K562 (cell line): Measurements from ENCODE around the gene SH3RF1. TPM values are rescaled to one million over a fixed set of nuclear protein-coding genes. Genes with fewer than 3 reads are reported as not detected.

Experiments used
- ATAC-seq: fragments of 200-7000 bp; cut with Tn5 transposase; 3 replicates; pipeline ENCODE4 v1.9.1; 2020; ENCODE audit warnings: moderate library complexity
- BruUV-seq: library from RNA; stranded (reverse); fragments of 400-500 nt; replicated peaks from 2 replicates; lab custom pipeline; 2021; lab: Mats Ljungman, UMichigan
- CTCF ChIA-PET: fragments of 300-600 bp; formaldehyde crosslinking; extraction: SDS; loops from one replicate; lab custom pipeline; 2021; ENCODE audit warnings: low intra/inter-chr PET ratio; lab: Yijun Ruan, JAX
- POLR2A ChIA-PET: fragments of 300-600, 350-650 bp; sonication (Branson Sonifier 250); formaldehyde crosslinking; extraction: SDS; loops from one replicate; lab custom pipeline; 2021; ENCODE audit warnings: antibody characterized with exemption, inconsistent platforms; lab: Yijun Ruan, JAX
- DNase-seq, 4 experiments: peaks; one replicate each; pipeline versions ENCODE4 v3.0.0 to v3.0.0-alpha.2; 2011 to 2018; ENCODE audit warnings: low spot score in 3 of 4, mixed read lengths in 3 of 4; ENCODE audit errors: extremely low read depth in 1 of 4
- FAIRE-seq: peaks from 2 replicates; lab custom pipeline; 2011; peaks lifted over from hg19 to GRCh38; lab: Jason Lieb, UNC
- H2AFZ ChIP-seq: 2 replicates; pipeline ENCODE4 v1.6.0; 2011; ENCODE audit warnings: low read depth, low read length, control low read depth, inconsistent platforms
- H3K27ac ChIP-seq: fragments of 200-600 bp; 3 replicates; pipeline ENCODE4 v1.8.0; 2011; ENCODE audit warnings: low read depth, mild to moderate bottlenecking, control low read depth, inconsistent platforms, low read length, moderate library complexity, mixed read lengths; ENCODE audit errors: extremely low read depth
- H3K27me3 ChIP-seq, 2 experiments: fragments of 300-600 bp in 1 of 2; 2 replicates in 1 of 2; 3 replicates in 1 of 2; pipeline versions ENCODE4 v1.6.0 to v1.8.0; 2011; ENCODE audit warnings: inconsistent platforms in 2 of 2, low read length in 2 of 2, mild to moderate bottlenecking in 1 of 2, mixed read lengths in 1 of 2, moderate library complexity in 1 of 2; ENCODE audit not compliant: control insufficient read depth in 2 of 2, insufficient read depth in 2 of 2
- H3K36me3 ChIP-seq: fragments of 300-600 bp; 3 replicates; pipeline ENCODE4 v1.8.0; 2011; ENCODE audit warnings: mild to moderate bottlenecking, low read length, inconsistent platforms; ENCODE audit not compliant: control insufficient read depth, insufficient read depth
- H3K4me1 ChIP-seq, 2 experiments: fragments of 200-600 bp in 1 of 2; replicated peaks in 1 of 2; 2 replicates in 1 of 2; 3 replicates in 1 of 2; pipeline versions ENCODE4 v1.5.1 to v1.8.0; 2011; ENCODE audit warnings: inconsistent platforms in 2 of 2, low read length in 2 of 2, mild to moderate bottlenecking in 1 of 2, mixed read lengths in 1 of 2, moderate library complexity in 1 of 2; ENCODE audit not compliant: control insufficient read depth in 2 of 2, insufficient read depth in 2 of 2
- H3K4me2 ChIP-seq: 2 replicates; pipeline ENCODE4 v1.6.1; 2011; ENCODE audit warnings: low read length, control low read depth, inconsistent platforms, mixed read lengths; ENCODE audit not compliant: insufficient read depth
- H3K4me3 ChIP-seq: fragments of 200-600 bp; sonication (generic), shearing (Covaris generic); 2 replicates; pipeline ENCODE4 v1.5.1; 2016; ENCODE audit warnings: control low read depth, inconsistent platforms
- H3K79me2 ChIP-seq: fragments of 200-600 bp; 3 replicates; pipeline ENCODE4 v1.8.0; 2011; ENCODE audit warnings: low read length, inconsistent platforms; ENCODE audit not compliant: control insufficient read depth, insufficient read depth
- H3K9ac ChIP-seq, 2 experiments: 2 replicates each; pipeline versions ENCODE4 v1.6.0 to v1.6.1; 2011; ENCODE audit warnings: low read depth in 2 of 2, low read length in 2 of 2, control low read depth in 1 of 2, inconsistent platforms in 1 of 2, mild to moderate bottlenecking in 1 of 2, mixed read lengths in 1 of 2; ENCODE audit not compliant: insufficient read depth in 1 of 2
- H3K9me1 ChIP-seq: one replicate; pipeline ENCODE4 v1.6.0; 2011; ENCODE audit warnings: inconsistent platforms, mild to moderate bottlenecking, low read length, moderate library complexity; ENCODE audit not compliant: control insufficient read depth, insufficient read depth
- H3K9me3 ChIP-seq: replicated peaks from 2 replicates; pipeline ENCODE4 v1.5.1; 2011; ENCODE audit warnings: low read depth, low read length, inconsistent platforms; ENCODE audit not compliant: control insufficient read depth, insufficient read depth
- H4K20me1 ChIP-seq: replicated peaks from 2 replicates; pipeline ENCODE4 v1.6.1; 2011; ENCODE audit warnings: low read length, inconsistent platforms, mixed read lengths; ENCODE audit not compliant: control insufficient read depth, insufficient read depth
- TFAM ChIP-seq: fragments of 250-450 bp; sonication (Bioruptor Pico); conservative IDR thresholded peaks from 2 replicates; pipeline ENCODE4 v1.5.0; 2021; ENCODE audit warnings: mild to moderate bottlenecking, moderate library complexity
- TRIM28 ChIP-seq: fragments of 450-650 bp; IDR thresholded peaks from 2 replicates; pipeline ENCODE4 v1.6.1; 2017
- ZNF512 ChIP-seq: IDR thresholded peaks from 2 replicates; pipeline ENCODE4 v1.6.1; 2016; ENCODE audit warnings: missing genetic modification characterization, missing compliant biosample characterization
- WGBS: fragments of 100-300 bp; shearing (Covaris generic); methylation state at CpG from one replicate; pipeline ENCODE4 v1.1.6; 2016; ENCODE audit warnings: low coverage, mixed read lengths; ENCODE audit not compliant: insufficient coverage; ENCODE audit errors: missing lambda C conversion rate; 5-methylcytosine and 5-hydroxymethylcytosine counted together
- in situ Hi-C: fragments of 300-500 bp; cut with MboI; formaldehyde crosslinking; loops from 4 replicates; pipeline ENCODE4 v1.15.0; 2018; ENCODE audit warnings: inconsistent platforms, mixed read lengths
- intact Hi-C: fragments of 100-400 bp; cut with micrococcal nuclease; formaldehyde crosslinking; loops from 2 replicates; pipeline ENCODE4 v1.14.2; 2022
- polyA plus RNA-seq, 8 experiments: library from polyadenylated mRNA; depleted of rRNA in 4 of 8; stranded (reverse) in 5 of 8; unstranded in 3 of 8; fragments of >200 nt; fragmentation: Nextera tagmentation in 2 of 8; fragmentation: Illumina TruSeq in 1 of 8; extraction: Ambion mirVana in 2 of 8; extraction: Trizol in 1 of 8; gene quantifications; 2 replicates each; pipeline versions ENCODE4 v1.2.1 to v1.2.3, GENCODE V29; 2011 to 2014; ENCODE audit warnings: inconsistent platforms in 1 of 8, missing spikeins in 1 of 8
- total RNA-seq, 7 experiments: library from RNA; depleted of rRNA in 6 of 7; stranded (reverse); fragments of >200 nt in 6 of 7; fragmentation: Illumina TruSeq in 2 of 7; extraction: Trizol in 2 of 7; gene quantifications; 2 replicates each; pipeline versions ENCODE4 v1.2.1 to v1.2.3, GENCODE V29; 2011 to 2021; ENCODE audit warnings: low replicate concordance in 1 of 7

The SH3RF1 gene
- total and polyA plus RNA-seq, 9 of the 15 experiments (the other 6 are each of a cell fraction or from before 2014, with no cell fraction given), result 0.04 to 0.16 (median 0.11) TPM; not detected in 6

GRCh38 chr4:169315530-169316343 is 45.0 kb upstream of the SH3RF1 start:
- FAIRE-seq, result no peak
- H2AFZ ChIP-seq, result no peak overlapping the region
- CTCF ChIA-PET, result no interaction called here

More at GRCh38 chr4:169315530-169316343, 45.0 kb upstream of the SH3RF1 start:
- no peaks in the 10 kb centered on the region for H3K4me1 ChIP-seq
- in situ Hi-C loops, result no loop called here
- H4K20me1 ChIP-seq, result no peaks in the 10 kb centered on the region
- H3K4me2 ChIP-seq, result no peak overlapping the region
- no peaks in the 10 kb centered on the region; a peak in 2 of 5 replicates for H3K27me3 ChIP-seq
- POLR2A ChIA-PET, result no interaction called here
- H3K9ac ChIP-seq, result no peak overlapping the region
- H3K36me3 ChIP-seq, result no peaks in the 10 kb centered on the region
- ATAC-seq, result no peak
- TF ChIP-seq TFAM (CRISPR knock-in tag) (no peak), ZNF512 (no peak), TRIM28 (no peak)
- TF ChIP-seq, all 486 proteins: peak for 0
- BruUV-seq, result no TSS peak
- no peak overlapping the region for H3K4me3 ChIP-seq
- WGBS, result 2% methylated on average over 5 of the region's 5 CpGs
- intact Hi-C loops, result loop anchor here (10.0 kb wide), 2 partner anchors 291 to 391 kb away; no protein-coding TSS in a partner anchor
- H3K9me3 ChIP-seq, result no peaks in the 10 kb centered on the region
- H3K79me2 ChIP-seq, result no peaks in the 10 kb centered on the region
- no peak overlapping the region for H3K27ac ChIP-seq
- DNase-seq, result no peak
- no peaks in the 10 kb centered on the region for H3K9me1 ChIP-seq
